ENCODE results near the gene SLC2A11. TPM values are rescaled to one million over a fixed set of nuclear protein-coding genes. Genes with fewer than 3 reads are reported as not detected.

Gene SLC2A11
- total RNA-seq, 1 donor = 15.1 TPM

- TF ChIP-seq, protein P1, sequence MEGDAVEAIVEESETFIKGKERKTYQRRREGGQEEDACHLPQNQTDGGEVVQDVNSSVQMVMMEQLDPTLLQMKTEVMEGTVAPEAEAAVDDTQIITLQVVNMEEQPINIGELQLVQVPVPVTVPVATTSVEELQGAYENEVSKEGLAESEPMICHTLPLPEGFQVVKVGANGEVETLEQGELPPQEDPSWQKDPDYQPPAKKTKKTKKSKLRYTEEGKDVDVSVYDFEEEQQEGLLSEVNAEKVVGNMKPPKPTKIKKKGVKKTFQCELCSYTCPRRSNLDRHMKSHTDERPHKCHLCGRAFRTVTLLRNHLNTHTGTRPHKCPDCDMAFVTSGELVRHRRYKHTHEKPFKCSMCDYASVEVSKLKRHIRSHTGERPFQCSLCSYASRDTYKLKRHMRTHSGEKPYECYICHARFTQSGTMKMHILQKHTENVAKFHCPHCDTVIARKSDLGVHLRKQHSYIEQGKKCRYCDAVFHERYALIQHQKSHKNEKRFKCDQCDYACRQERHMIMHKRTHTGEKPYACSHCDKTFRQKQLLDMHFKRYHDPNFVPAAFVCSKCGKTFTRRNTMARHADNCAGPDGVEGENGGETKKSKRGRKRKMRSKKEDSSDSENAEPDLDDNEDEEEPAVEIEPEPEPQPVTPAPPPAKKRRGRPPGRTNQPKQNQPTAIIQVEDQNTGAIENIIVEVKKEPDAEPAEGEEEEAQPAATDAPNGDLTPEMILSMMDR (IDR thresholded peaks at IDR 0.05; ENCODE audit: insufficient read depth, low read depth, low read length) = no peak
- DNase-seq (ENCODE audit: low read depth) = no peak
- no peak overlapping the region for H3K4me3 ChIP-seq (ENCODE audit: low read depth, low read length)
Measured at GRCh38 chr22:23922921-23923320, 65.2 kb downstream of the SLC2A11 start.

GRCh38 chr22:23925020-23925606 is 67.4 kb downstream of the SLC2A11 start:
- no peak for DNase-seq (ENCODE audit: low read depth)
- H3K4me3 ChIP-seq (ENCODE audit: low read depth, low read length) = no peak overlapping the region
- TF ChIP-seq, protein P1 (IDR thresholded peaks at IDR 0.05; ENCODE audit: insufficient read depth, low read depth, low read length) = no peak

DNA sequence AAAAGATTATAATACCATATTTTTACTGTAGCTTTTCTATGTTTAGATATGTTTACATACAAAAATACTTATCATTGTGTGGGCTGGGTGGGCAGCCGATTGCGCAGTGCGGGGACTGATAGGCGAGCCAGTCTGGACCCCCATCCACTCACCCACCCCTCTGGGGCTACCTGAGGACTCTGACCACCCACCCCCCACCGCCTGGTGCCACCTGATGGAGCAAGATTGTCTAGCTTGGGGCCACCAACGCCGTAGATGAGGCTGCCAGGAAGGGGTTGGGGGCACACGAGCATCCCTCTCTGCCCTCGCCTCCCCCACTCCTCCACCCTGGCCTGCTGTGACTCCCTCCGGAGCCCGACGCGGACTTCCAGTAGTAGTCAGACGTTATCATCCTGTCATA is 68.9 kb downstream of the SLC2A11 start:
- no peak overlapping the region for H3K4me3 ChIP-seq (ENCODE audit: low read depth, low read length)
- TF ChIP-seq, protein P1 (IDR thresholded peaks at IDR 0.05; ENCODE audit: insufficient read depth, low read depth, low read length) = no peak
- no peak for DNase-seq (ENCODE audit: low read depth)

Small RNA genes lying within 50 kb of the gene (small RNA-seq; reads per million reads assigned to genes)
- not detected for gene RN7SL268P

Other genes starting within 250 kb of the SLC2A11 start
- under 0.01 TPM in 1 of 2 replicates, not detected in the other for gene DRICH1, start 225.6 kb upstream of the SLC2A11 start, total RNA-seq
- not detected in 2 replicates for gene RGL4, start 166.9 kb upstream of the SLC2A11 start, total RNA-seq
- 7.8 and 8.4 TPM in 2 replicates for gene ZNF70, start 106.8 kb upstream of the SLC2A11 start, total RNA-seq
- gene VPREB3, start 103.5 kb upstream of the SLC2A11 start, total RNA-seq = not detected in 2 replicates
- 0.43 and 1.6 TPM in 2 replicates for gene C22orf15, start 94.9 kb upstream of the SLC2A11 start, total RNA-seq
- 3.9 and 6.1 TPM in 2 replicates for gene CHCHD10, start 89.9 kb upstream of the SLC2A11 start, total RNA-seq
- gene MMP11, start 85.0 kb upstream of the SLC2A11 start, total RNA-seq = 16.0 and 93.1 TPM in 2 replicates
- gene SMARCB1, start 70.9 kb upstream of the SLC2A11 start, total RNA-seq = 61.7 and 76.3 TPM in 2 replicates
- gene DERL3, start 18.9 kb upstream of the SLC2A11 start, total RNA-seq = 0.32 and 0.86 TPM in 2 replicates
- gene MIF, start 36.5 kb downstream of the SLC2A11 start, total RNA-seq = 133 and 161 TPM in 2 replicates
- 1.3 and 1.9 TPM in 2 replicates for gene GSTT2B, start 103.3 kb downstream of the SLC2A11 start, total RNA-seq
- 2.3 and 3.0 TPM in 2 replicates for gene DDTL, start 109.0 kb downstream of the SLC2A11 start, total RNA-seq
- gene DDT, start 116.6 kb downstream of the SLC2A11 start, total RNA-seq = 88.9 and 109 TPM in 2 replicates
- gene GSTT2, start 122.3 kb downstream of the SLC2A11 start, total RNA-seq = 0.32 TPM in 1 of 2 replicates, not detected in the other
- gene GSTT4, start 147.6 kb downstream of the SLC2A11 start, total RNA-seq = not detected in 2 replicates
- 51.2 and 60.9 TPM in 2 replicates for gene CABIN1, start 153.4 kb downstream of the SLC2A11 start, total RNA-seq